Loucy (cell line): ENCODE data around the gene PTPRT.

ENCODE experiments used
- CTCF ChIP-seq: fragments of 200-600 bp; sonication (generic); conservative IDR thresholded peaks from 2 replicates; pipeline ENCODE4 v1.5.1; 2014; ENCODE audit warnings: mild to moderate bottlenecking, antibody characterized with exemption, low read length
- EZH2phosphoT487 ChIP-seq: fragments of 200-600 bp; IDR thresholded peaks from 2 replicates; pipeline ENCODE4 v1.6.1; 2018; ENCODE audit warnings: antibody characterized with exemption, mild to moderate bottlenecking, moderate library complexity, borderline replicate concordance

- TF ChIP-seq CTCF, result no peak
- no peak for TF ChIP-seq EZH2phosphoT487
Measured at GRCh38 chr20:42656130-42656529, 533.6 kb downstream of the PTPRT start.
